ENCODE results near the gene FAM174B.

GRCh38 chr15:92600856-92601255 lies 54.7 kb downstream of the FAM174B start:
- TF ChIP-seq TAF1 (conservative IDR thresholded peaks at IDR 0.05), result no peak
- TF ChIP-seq RAD21 (IDR thresholded peaks at IDR 0.05), result no peak
- no peak for TF ChIP-seq ZBTB33 (IDR thresholded peaks at IDR 0.05)
- no peak for TF ChIP-seq CTCF (IDR thresholded peaks at IDR 0.05; ENCODE audit: low read depth, low read length, missing input control)
- TF ChIP-seq REST (IDR thresholded peaks at IDR 0.05), result no peak
- TF ChIP-seq MAX (IDR thresholded peaks at IDR 0.05), result no peak
- no peak for TF ChIP-seq YY1 (IDR thresholded peaks at IDR 0.05)
- TF ChIP-seq SP1 (IDR thresholded peaks at IDR 0.05), result no peak
- TF ChIP-seq JUND (IDR thresholded peaks at IDR 0.05), result no peak
- no peak for TF ChIP-seq FOXA2 (IDR thresholded peaks at IDR 0.05)

All from liver (tissue), 3 donors.